ENCODE data around the gene ATG10.

DNA sequence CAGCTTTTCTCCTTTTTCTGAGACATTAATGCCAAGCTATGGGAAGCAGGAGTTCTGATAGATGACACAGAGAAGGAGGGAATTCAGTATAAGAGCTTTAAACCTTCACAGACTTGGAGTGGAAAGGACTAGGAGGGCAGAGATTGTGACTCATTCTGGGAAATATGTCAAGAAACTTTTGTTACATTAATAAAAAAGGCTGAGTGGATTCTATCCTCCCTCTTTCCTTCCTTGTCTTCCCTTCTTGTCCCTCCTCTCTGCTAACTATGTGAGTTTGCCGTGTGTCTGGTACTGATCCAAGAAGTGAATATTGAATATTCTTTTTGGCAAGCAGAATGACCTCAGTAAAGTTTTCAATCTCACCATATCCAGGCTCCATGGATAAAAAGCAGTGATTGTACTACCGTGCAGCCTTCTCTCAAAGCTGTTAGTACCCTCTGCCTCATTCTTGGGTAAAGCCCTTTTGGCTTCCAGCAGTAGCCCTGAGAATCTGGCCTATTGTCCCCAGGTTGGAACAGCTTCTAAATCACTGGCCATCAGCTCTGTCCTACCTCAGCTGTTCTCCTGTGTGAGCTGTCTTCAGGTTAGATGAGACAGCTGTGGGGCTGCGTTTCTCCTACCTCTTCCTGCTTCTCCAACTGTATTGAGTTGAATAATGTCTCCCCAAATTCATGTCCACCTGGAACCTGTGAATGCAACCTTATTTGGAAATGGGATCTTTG, 73.9 kb downstream of the ATG10 start:
- no peak for TF ChIP-seq SIN3A (IDR thresholded peaks at IDR 0.05; ENCODE audit: borderline replicate concordance, insufficient read depth, low read length)
- TF ChIP-seq POLR2AphosphoS5 (IDR thresholded peaks at IDR 0.05; ENCODE audit: low read depth, low read length), result no peak
- TF ChIP-seq TAF1 (IDR thresholded peaks at IDR 0.05; ENCODE audit: borderline replicate concordance, insufficient read depth, low read length), result no peak
- TF ChIP-seq, protein P1, sequence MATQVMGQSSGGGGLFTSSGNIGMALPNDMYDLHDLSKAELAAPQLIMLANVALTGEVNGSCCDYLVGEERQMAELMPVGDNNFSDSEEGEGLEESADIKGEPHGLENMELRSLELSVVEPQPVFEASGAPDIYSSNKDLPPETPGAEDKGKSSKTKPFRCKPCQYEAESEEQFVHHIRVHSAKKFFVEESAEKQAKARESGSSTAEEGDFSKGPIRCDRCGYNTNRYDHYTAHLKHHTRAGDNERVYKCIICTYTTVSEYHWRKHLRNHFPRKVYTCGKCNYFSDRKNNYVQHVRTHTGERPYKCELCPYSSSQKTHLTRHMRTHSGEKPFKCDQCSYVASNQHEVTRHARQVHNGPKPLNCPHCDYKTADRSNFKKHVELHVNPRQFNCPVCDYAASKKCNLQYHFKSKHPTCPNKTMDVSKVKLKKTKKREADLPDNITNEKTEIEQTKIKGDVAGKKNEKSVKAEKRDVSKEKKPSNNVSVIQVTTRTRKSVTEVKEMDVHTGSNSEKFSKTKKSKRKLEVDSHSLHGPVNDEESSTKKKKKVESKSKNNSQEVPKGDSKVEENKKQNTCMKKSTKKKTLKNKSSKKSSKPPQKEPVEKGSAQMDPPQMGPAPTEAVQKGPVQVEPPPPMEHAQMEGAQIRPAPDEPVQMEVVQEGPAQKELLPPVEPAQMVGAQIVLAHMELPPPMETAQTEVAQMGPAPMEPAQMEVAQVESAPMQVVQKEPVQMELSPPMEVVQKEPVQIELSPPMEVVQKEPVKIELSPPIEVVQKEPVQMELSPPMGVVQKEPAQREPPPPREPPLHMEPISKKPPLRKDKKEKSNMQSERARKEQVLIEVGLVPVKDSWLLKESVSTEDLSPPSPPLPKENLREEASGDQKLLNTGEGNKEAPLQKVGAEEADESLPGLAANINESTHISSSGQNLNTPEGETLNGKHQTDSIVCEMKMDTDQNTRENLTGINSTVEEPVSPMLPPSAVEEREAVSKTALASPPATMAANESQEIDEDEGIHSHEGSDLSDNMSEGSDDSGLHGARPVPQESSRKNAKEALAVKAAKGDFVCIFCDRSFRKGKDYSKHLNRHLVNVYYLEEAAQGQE (IDR thresholded peaks at IDR 0.05; ENCODE audit: insufficient read depth in 1 of 2, low read depth in 2 of 2, low read length in 2 of 2), result no peak
